ENCODE data around the gene SLC25A47. TPM values are rescaled to one million over a fixed set of nuclear protein-coding genes. Genes with fewer than 3 reads are reported as not detected.

The SLC25A47 gene
- polyA plus RNA-seq, 1 experiment, result not detected

GRCh38 chr14:100323942-100324307 is 786 bp downstream of the SLC25A47 start:
- peaks cover 2% of the 10 kb centered on the region; the same call in 1 of the 2 replicates for H3K27me3 ChIP-seq (ENCODE audit: control insufficient read depth, insufficient read depth, low read length)
- no peaks in the 10 kb centered on the region for H3K36me3 ChIP-seq (ENCODE audit: control insufficient read depth, insufficient read depth, low read length)
- no peak overlapping the region for H3K4me3 ChIP-seq (ENCODE audit: low read depth, low read length)
- POLR2A ChIA-PET, result no interaction called here
- no peak for TF ChIP-seq CTCF (IDR thresholded peaks at IDR 0.05; ENCODE audit: insufficient read depth, low read depth, low read length)
- no peak for DNase-seq (ENCODE audit: low read depth)
- CTCF ChIA-PET, result interaction anchor here (0.8 kb wide), 1 partner anchor 11 kb away, joined by 3 read pairs; no protein-coding TSS in a partner anchor

GRCh38 chr14:100325231-100325632 is 2.1 kb downstream of the SLC25A47 start:
- Histone ChIP-seq H3K36me3 (ENCODE audit: control insufficient read depth, insufficient read depth, low read length) (no peaks in the 10 kb centered on the region), H3K4me3 (ENCODE audit: low read depth, low read length) (no peak overlapping the region), H3K27me3 (ENCODE audit: control insufficient read depth, insufficient read depth, low read length) (peaks cover 2% of the 10 kb centered on the region; the same call in 1 of the 2 replicates)
- ChIA-PET CTCF (no interaction called here), POLR2A (no interaction called here)
- TF ChIP-seq CTCF (IDR thresholded peaks at IDR 0.05; ENCODE audit: insufficient read depth, low read depth, low read length), result no peak
- DNase-seq (ENCODE audit: low read depth), result no peak

DNA sequence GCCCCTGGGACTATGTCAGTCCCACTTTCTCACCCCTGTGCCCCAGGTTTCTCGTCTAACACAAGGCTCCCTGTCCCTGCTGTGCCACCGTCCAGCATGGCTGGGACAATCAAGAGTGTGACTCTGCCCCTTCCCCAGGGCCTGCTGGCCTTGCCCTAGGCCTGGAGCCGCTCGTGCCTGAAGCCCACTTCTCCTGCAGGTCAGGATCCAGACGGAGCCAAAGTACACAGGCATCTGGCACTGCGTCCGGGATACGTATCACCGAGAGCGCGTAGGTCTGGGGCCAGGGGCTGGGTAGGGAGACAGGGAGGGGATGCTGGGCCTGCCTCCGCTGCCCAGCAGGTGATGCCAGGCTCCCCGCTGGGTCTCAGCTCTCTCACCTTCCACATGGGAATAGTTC is 2.8 kb downstream of the SLC25A47 start:
- POLR2A ChIA-PET, result no interaction called here
- Histone ChIP-seq H3K4me3 (ENCODE audit: low read depth, low read length) (no peak overlapping the region), H3K36me3 (ENCODE audit: control insufficient read depth, insufficient read depth, low read length) (no peaks in the 10 kb centered on the region), H3K27me3 (ENCODE audit: control insufficient read depth, insufficient read depth, low read length) (peaks cover 2% of the 10 kb centered on the region; the same call in 1 of the 2 replicates)
- CTCF ChIA-PET, result no interaction called here
- no peak for TF ChIP-seq CTCF (IDR thresholded peaks at IDR 0.05; ENCODE audit: insufficient read depth, low read depth, low read length)
- no peak for DNase-seq (ENCODE audit: low read depth)

GRCh38 chr14:100327128-100327527 is 4.0 kb downstream of the SLC25A47 start:
- Histone ChIP-seq H3K27me3 (ENCODE audit: control insufficient read depth, insufficient read depth, low read length) (peaks cover 2% of the 10 kb centered on the region; the same call in 1 of the 2 replicates), H3K36me3 (ENCODE audit: control insufficient read depth, insufficient read depth, low read length) (peaks cover under 1% of the 10 kb centered on the region; the same call in 1 of the 2 replicates), H3K4me3 (ENCODE audit: low read depth, low read length) (no peak overlapping the region)
- no peak for TF ChIP-seq CTCF (IDR thresholded peaks at IDR 0.05; ENCODE audit: insufficient read depth, low read depth, low read length)
- CTCF ChIA-PET, result interaction anchor here (0.6 kb wide), 1 partner anchor 23 kb away, joined by 3 read pairs; no protein-coding TSS in a partner anchor
- POLR2A ChIA-PET, result interaction anchor here (0.5 kb wide), 1 partner anchor 714 kb away, joined by 4 read pairs; no protein-coding TSS in a partner anchor
- DNase-seq (ENCODE audit: low read depth), result no peak

DNA sequence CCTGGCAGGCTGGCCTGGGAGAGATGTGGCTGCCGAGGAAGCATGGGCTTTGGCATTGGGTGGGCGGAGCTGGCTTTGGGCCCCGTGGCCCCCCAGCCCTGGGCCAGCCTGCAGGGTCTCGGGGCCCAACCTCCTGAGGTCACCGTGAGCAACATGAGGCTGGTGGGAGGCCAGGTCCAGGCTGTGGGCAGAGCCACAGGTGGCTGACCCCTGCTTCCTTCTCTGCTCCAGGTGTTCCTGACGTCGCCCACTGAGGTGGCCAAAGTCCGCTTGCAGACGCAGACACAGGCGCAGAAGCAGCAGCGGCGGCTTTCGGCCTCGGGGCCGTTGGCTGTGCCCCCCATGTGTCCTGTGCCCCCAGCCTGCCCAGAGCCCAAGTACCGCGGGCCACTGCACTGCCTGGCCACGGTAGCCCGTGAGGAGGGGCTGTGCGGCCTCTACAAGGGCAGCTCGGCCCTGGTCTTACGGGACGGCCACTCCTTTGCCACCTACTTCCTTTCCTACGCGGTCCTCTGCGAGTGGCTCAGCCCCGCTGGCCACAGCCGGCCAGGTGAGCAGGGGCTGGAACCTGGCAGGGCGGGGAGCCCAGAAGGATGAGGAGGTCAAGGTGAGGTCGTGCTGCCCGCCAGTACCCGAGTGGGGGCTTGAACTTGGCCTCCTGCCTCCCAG is 5.5 kb downstream of the SLC25A47 start:
- Histone ChIP-seq H3K36me3 (ENCODE audit: control insufficient read depth, insufficient read depth, low read length) (peaks cover 7% of the 10 kb centered on the region), H3K4me3 (ENCODE audit: low read depth, low read length) (no peak overlapping the region), H3K27me3 (ENCODE audit: control insufficient read depth, insufficient read depth, low read length) (no peaks in the 10 kb centered on the region)
- no peak for TF ChIP-seq CTCF (IDR thresholded peaks at IDR 0.05; ENCODE audit: insufficient read depth, low read depth, low read length)
- POLR2A ChIA-PET, result no interaction called here
- CTCF ChIA-PET, result interaction anchor here (1.2 kb wide), 1 partner anchor 25 kb away, joined by 6 read pairs; no protein-coding TSS in a partner anchor
- no peak for DNase-seq (ENCODE audit: low read depth)

Data from BJ (cell line).